GM23338 (cell line): ENCODE measurements around the gene UST. TPM values are rescaled to one million over a fixed set of nuclear protein-coding genes. Genes with fewer than 3 reads are reported as not detected.
A peak's percentile ranks its signal among the peaks of the same experiment; 100 is the strongest.

ENCODE experiments used
- ATAC-seq: fragments of 200-7000 bp; cut with Tn5 transposase; 3 replicates; pipeline ENCODE4 v1.9.1; 2020
- DNase-seq: peaks from one replicate; pipeline ENCODE4 v3.0.0-alpha.2; 2015; ENCODE audit warnings: low spot score
- H2AFZ ChIP-seq: fragments of 200-600 bp; sonication (generic); 2 replicates; pipeline ENCODE4 v1.8.0; 2016; ENCODE audit warnings: antibody characterized with exemption, mild to moderate bottlenecking, moderate library complexity
- H3F3A ChIP-seq: fragments of 200-600 bp; sonication (generic); replicated peaks from 2 replicates; pipeline ENCODE4 v1.8.0; 2017; ENCODE audit warnings: antibody characterized with exemption, mixed run types, low read depth
- H3K27ac ChIP-seq: fragments of 200-600 bp; sonication (generic); 2 replicates; pipeline ENCODE4 v1.6.1; 2016; ENCODE audit warnings: low read depth
- H3K27me3 ChIP-seq: fragments of 200-600 bp; sonication (generic); 2 replicates; pipeline ENCODE4 v1.8.0; 2016; ENCODE audit warnings: mild to moderate bottlenecking, mixed run types, moderate library complexity; ENCODE audit not compliant: insufficient read depth
- H3K36me3 ChIP-seq: fragments of 200-600 bp; sonication (generic); 2 replicates; pipeline ENCODE4 v1.8.0; 2016; ENCODE audit warnings: mild to moderate bottlenecking; ENCODE audit not compliant: insufficient read depth
- H3K4me1 ChIP-seq: fragments of 200-600 bp; sonication (generic); 2 replicates; pipeline ENCODE4 v1.8.0; 2016; ENCODE audit warnings: mild to moderate bottlenecking, moderate library complexity; ENCODE audit not compliant: insufficient read depth
- H3K4me2 ChIP-seq: fragments of 200-600 bp; sonication (generic); 2 replicates; pipeline ENCODE4 v1.7.1; 2017; ENCODE audit warnings: mixed run types
- H3K4me3 ChIP-seq: fragments of 200-600 bp; sonication (generic); 2 replicates; pipeline ENCODE4 v1.6.1; 2016; ENCODE audit warnings: mixed run types
- H3K79me2 ChIP-seq: fragments of 200-600 bp; sonication (generic); replicated peaks from 2 replicates; pipeline ENCODE4 v1.8.0; 2017; ENCODE audit warnings: mild to moderate bottlenecking; ENCODE audit not compliant: insufficient read depth
- H3K9me2 ChIP-seq: fragments of 200-600 bp; sonication (generic); 2 replicates; pipeline ENCODE4 v1.8.0; 2017; ENCODE audit not compliant: insufficient read depth
- H4K20me1 ChIP-seq: fragments of 200-600 bp; sonication (generic); replicated peaks from 2 replicates; pipeline ENCODE4 v1.8.0; 2017; ENCODE audit warnings: mild to moderate bottlenecking; ENCODE audit not compliant: insufficient read depth
- H3K27ac Mint-ChIP-seq: 2 replicates; pipeline ENCODE4 v1.8.0; 2020; ENCODE audit warnings: inconsistent platforms, mild to moderate bottlenecking, moderate library complexity, mixed read lengths
- H3K27me3 Mint-ChIP-seq: 3 replicates; pipeline ENCODE4 v1.8.0; 2022; ENCODE audit warnings: low read depth, mild to moderate bottlenecking, moderate library complexity, mixed read lengths, inconsistent platforms; ENCODE audit not compliant: insufficient read depth, poor library complexity
- H3K36me3 Mint-ChIP-seq: 3 replicates; pipeline ENCODE4 v1.8.0; 2021; ENCODE audit warnings: low read depth, mild to moderate bottlenecking, inconsistent platforms, moderate library complexity, mixed read lengths
- H3K4me1 Mint-ChIP-seq: 3 replicates; pipeline ENCODE4 v1.8.0; 2020; ENCODE audit warnings: mild to moderate bottlenecking, inconsistent platforms, mixed read lengths
- H3K4me3 Mint-ChIP-seq: 3 replicates; pipeline ENCODE4 v1.8.0; 2021; ENCODE audit warnings: moderate library complexity, mild to moderate bottlenecking, inconsistent platforms, mixed read lengths
- H3K9me3 Mint-ChIP-seq: 3 replicates; pipeline ENCODE4 v1.8.0; 2020; ENCODE audit warnings: moderate library complexity, mild to moderate bottlenecking, inconsistent platforms, mixed read lengths
- CREB1 ChIP-seq: fragments of 250-450 bp; sonication (Bioruptor Pico); IDR thresholded peaks from 2 replicates; pipeline ENCODE4 v1.5.0; 2020; ENCODE audit warnings: low read depth, mild to moderate bottlenecking, moderate library complexity
- CTCF ChIP-seq, 2 experiments: fragments of 200-600 bp in 1 of 2; sonication (generic) in 1 of 2; conservative IDR thresholded peaks; 2 replicates each; pipeline versions ENCODE4 v1.5.1 to v1.6.1; 2016 to 2017; ENCODE audit warnings: antibody characterized with exemption in 2 of 2, low read depth in 2 of 2, mild to moderate bottlenecking in 2 of 2, moderate library complexity in 1 of 2
- ETS1 ChIP-seq: IDR thresholded peaks from 2 replicates; pipeline ENCODE4 v1.6.1; 2016; ENCODE audit warnings: antibody characterized with exemption
- EZH2 ChIP-seq: fragments of 200-600 bp; sonication (generic); IDR thresholded peaks from one replicate; pipeline ENCODE4 v1.8.0; 2017; ENCODE audit warnings: antibody characterized with exemption, mild to moderate bottlenecking, low read depth; ENCODE audit not compliant: unreplicated experiment
- EZH2phosphoT487 ChIP-seq: fragments of 200-600 bp; sonication (generic); IDR thresholded peaks from one replicate; pipeline ENCODE4 v1.8.1; 2018; ENCODE audit warnings: antibody characterized with exemption; ENCODE audit not compliant: unreplicated experiment
- JUNB ChIP-seq: IDR thresholded peaks from one replicate; pipeline ENCODE4 v1.6.1; 2016; ENCODE audit warnings: antibody characterized with exemption; ENCODE audit not compliant: unreplicated experiment
- NANOG ChIP-seq: IDR thresholded peaks from 2 replicates; pipeline ENCODE4 v1.6.1; 2016; ENCODE audit warnings: antibody characterized with exemption, borderline replicate concordance
- POLR2AphosphoS5 ChIP-seq: IDR thresholded peaks from 2 replicates; pipeline ENCODE4 v1.6.1; 2016; ENCODE audit warnings: antibody characterized with exemption, low read depth
- REST ChIP-seq: IDR thresholded peaks from one replicate; pipeline ENCODE4 v1.6.1; 2018; ENCODE audit warnings: antibody characterized with exemption; ENCODE audit not compliant: unreplicated experiment
- STAT1 ChIP-seq: IDR thresholded peaks from one replicate; pipeline ENCODE4 v1.6.1; 2016; ENCODE audit warnings: antibody characterized with exemption; ENCODE audit not compliant: unreplicated experiment
- ZNF114 ChIP-seq: fragments of 250-450 bp; sonication (Bioruptor Pico); IDR thresholded peaks from 2 replicates; pipeline ENCODE4 v1.5.0; 2020; ENCODE audit warnings: mild to moderate bottlenecking, moderate library complexity
- ZNF331 ChIP-seq: fragments of 250-450 bp; sonication (Bioruptor Pico); IDR thresholded peaks from 2 replicates; pipeline ENCODE4 v1.5.0; 2020; ENCODE audit warnings: low read depth, mild to moderate bottlenecking, moderate library complexity
- polyA plus RNA-seq: library from polyadenylated mRNA; unstranded; fragments of >200 nt; fragmentation: Nextera tagmentation; extraction: Ambion mirVana; gene quantifications from 2 replicates; pipeline ENCODE4 v1.2.1, GENCODE V29; 2016
- total RNA-seq: library from RNA; depleted of rRNA; stranded (reverse); fragments of >200 nt; shearing (Covaris generic); gene quantifications from 2 replicates; pipeline ENCODE4 v1.2.3, GENCODE V29; 2014

UST gene
- total and polyA plus RNA-seq, 2 experiments from 2014 or later: 12.6 to 33.0 TPM

- TF ChIP-seq ETS1 (no peak), EZH2 (no peak), CREB1 (CRISPR knock-in tag) (no peak), EZH2phosphoT487 (no peak), NANOG (no peak), CTCF (conservative IDR thresholded peaks at IDR 0.05; ENCODE audit: low read depth in 2 of 2) (no peak)
These were observed 344.1 kb downstream of the UST start (continued) for GRCh38 chr6:149090937-149091336.

GRCh38 chr6:149093643-149094042, 346.8 kb downstream of the UST start:
- TF ChIP-seq ETS1: no peak
- TF ChIP-seq ZNF114: no peak
- TF ChIP-seq EZH2phosphoT487: no peak
- no peak for TF ChIP-seq STAT1
- H3K79me2 ChIP-seq: no peaks in the 10 kb centered on the region
- H3K27me3 ChIP-seq: no peaks in the 10 kb centered on the region
- Mint-ChIP-seq H3K9me3 (peaks cover 11% of the 10 kb centered on the region), H3K4me1 (peaks cover 14% of the 10 kb centered on the region), H3K36me3 (no peaks in the 10 kb centered on the region), H3K4me3 (no peak overlapping the region), H3K27ac (peak overlapping the region; percentile 60; the same call in 1 of the 2 replicates), H3K27me3 (peaks cover 7% of the 10 kb centered on the region)
- no peak for DNase-seq
- no peak overlapping the region for H3K4me3 ChIP-seq
- no peak overlapping the region for H3K4me2 ChIP-seq
- H3K36me3 ChIP-seq: no peaks in the 10 kb centered on the region
- H4K20me1 ChIP-seq: no peaks in the 10 kb centered on the region; the same call in 1 of the 2 replicates
- H3K27ac ChIP-seq: no peak overlapping the region
- ATAC-seq: no peak
- no peaks in the 10 kb centered on the region; the same call in 1 of the 2 replicates for H3K9me2 ChIP-seq
- H3K4me1 ChIP-seq: peaks cover 3% of the 10 kb centered on the region; the same call in 1 of the 2 replicates
- H3F3A ChIP-seq: no peaks in the 10 kb centered on the region
- peak overlapping the region; percentile 35 for H2AFZ ChIP-seq

- ATAC-seq (peak; percentile 82), DNase-seq (peak; percentile 47)
- Histone ChIP-seq H3K36me3 (no peaks in the 10 kb centered on the region), H3F3A (no peaks in the 10 kb centered on the region), H3K9me2 (no peaks in the 10 kb centered on the region; the same call in 1 of the 2 replicates), H3K27me3 (no peaks in the 10 kb centered on the region), H3K4me2 (no peak overlapping the region), H3K4me3 (no peak overlapping the region), H3K79me2 (no peaks in the 10 kb centered on the region), H2AFZ (peak overlapping the region; percentile 35), H3K4me1 (peaks cover 3% of the 10 kb centered on the region; the same call in 1 of the 2 replicates), H4K20me1 (no peaks in the 10 kb centered on the region; the same call in 1 of the 2 replicates), H3K27ac (no peak overlapping the region)
- Mint-ChIP-seq H3K4me1 (peaks cover 14% of the 10 kb centered on the region), H3K36me3 (no peaks in the 10 kb centered on the region), H3K4me3 (no peak overlapping the region; the same call in 2 of the 3 replicates), H3K27me3 (peaks cover 7% of the 10 kb centered on the region), H3K27ac (peak overlapping the region; percentile 60), H3K9me3 (peaks cover 17% of the 10 kb centered on the region)
- TF ChIP-seq EZH2phosphoT487 (no peak), CREB1 (CRISPR knock-in tag) (no peak), REST (no peak), JUNB (no peak), NANOG (no peak), CTCF (conservative IDR thresholded peaks at IDR 0.05; ENCODE audit: low read depth in 2 of 2) (no peak), ZNF331 (CRISPR knock-in tag) (no peak), POLR2AphosphoS5 (no peak)
These were observed 347.3 kb downstream of the UST start for GRCh38 chr6:149094156-149094555.
